SU-DHL-6 (cell line): ENCODE measurements around the gene MRM2.

Experiments
- H2AFZ ChIP-seq: fragments of 200-600 bp; sonication (generic); 2 replicates; pipeline ENCODE4 v1.6.1; 2014; ENCODE audit warnings: low read depth, mild to moderate bottlenecking, moderate library complexity, mixed read lengths, antibody characterized with exemption, low read length; ENCODE audit not compliant: severe bottlenecking
- H3F3A ChIP-seq: fragments of 200-600 bp; shearing (Covaris generic); 2 replicates; pipeline ENCODE4 v1.6.0; 2016; ENCODE audit warnings: antibody characterized with exemption, mild to moderate bottlenecking; ENCODE audit not compliant: insufficient read depth
- H3K27ac ChIP-seq: fragments of 200-600 bp; sonication (generic); 2 replicates; pipeline ENCODE4 v1.5.1; 2016; ENCODE audit warnings: low read depth, mild to moderate bottlenecking, low read length, moderate library complexity, mixed read lengths
- H3K27me3 ChIP-seq: fragments of 200-600 bp; sonication (generic), shearing (Covaris generic); 2 replicates; pipeline ENCODE4 v1.6.0; 2014; ENCODE audit warnings: mild to moderate bottlenecking, low read length
- H3K36me3 ChIP-seq: fragments of 200-600 bp; sonication (generic); 2 replicates; pipeline ENCODE4 v1.6.1; 2014; ENCODE audit warnings: mild to moderate bottlenecking, low read length, mixed read lengths
- H3K4me2 ChIP-seq: fragments of 300-600, 200-600 bp; shearing (Covaris generic), sonication (generic); 2 replicates; pipeline ENCODE4 v1.6.0; 2014; ENCODE audit warnings: low read length, low read depth, mild to moderate bottlenecking; ENCODE audit not compliant: poor library complexity, severe bottlenecking
- H3K4me3 ChIP-seq: fragments of 200-600 bp; sonication (generic); 2 replicates; pipeline ENCODE4 v1.5.1; 2014; ENCODE audit warnings: antibody characterized with exemption, low read length, mild to moderate bottlenecking, mixed read lengths; ENCODE audit not compliant: insufficient read depth, poor library complexity, severe bottlenecking
- H3K79me2 ChIP-seq: fragments of 200-600 bp; sonication (generic); 2 replicates; pipeline ENCODE4 v1.6.1; 2014; ENCODE audit warnings: mild to moderate bottlenecking, low read length, moderate library complexity; ENCODE audit not compliant: insufficient read depth
- H3K9ac ChIP-seq: fragments of 200-600 bp; sonication (generic); 2 replicates; pipeline ENCODE4 v1.7.0; 2014; ENCODE audit warnings: mild to moderate bottlenecking, low read length
- H3K9me2 ChIP-seq: fragments of 200-600 bp; sonication (generic); replicated peaks from 2 replicates; pipeline ENCODE4 v1.6.1; 2014; ENCODE audit warnings: low read length; ENCODE audit not compliant: insufficient read depth
- H3K9me3 ChIP-seq: fragments of 200-600 bp; sonication (generic); 2 replicates; pipeline ENCODE4 v1.6.1; 2014; ENCODE audit warnings: low read length, mixed read lengths; ENCODE audit not compliant: insufficient read depth
- H4K20me1 ChIP-seq: fragments of 200-600 bp; sonication (generic); 2 replicates; pipeline ENCODE4 v1.6.1; 2014; ENCODE audit warnings: low read depth, mild to moderate bottlenecking, antibody characterized with exemption, low read length, moderate library complexity, mixed read lengths
- CTCF ChIP-seq: fragments of 200-600 bp; sonication (generic); IDR thresholded peaks from one replicate; pipeline ENCODE4 v1.5.1; 2017; ENCODE audit warnings: antibody characterized with exemption, mild to moderate bottlenecking, low read length, moderate library complexity; ENCODE audit not compliant: insufficient read depth, poor library complexity, severe bottlenecking
- EZH2phosphoT487 ChIP-seq: fragments of 200-600 bp; sonication (generic), shearing (Covaris generic); conservative IDR thresholded peaks from 2 replicates; pipeline ENCODE4 v1.6.1; 2018; ENCODE audit warnings: mild to moderate bottlenecking, antibody characterized with exemption, low read length, moderate library complexity, mixed read lengths

The MRM2 gene

DNA sequence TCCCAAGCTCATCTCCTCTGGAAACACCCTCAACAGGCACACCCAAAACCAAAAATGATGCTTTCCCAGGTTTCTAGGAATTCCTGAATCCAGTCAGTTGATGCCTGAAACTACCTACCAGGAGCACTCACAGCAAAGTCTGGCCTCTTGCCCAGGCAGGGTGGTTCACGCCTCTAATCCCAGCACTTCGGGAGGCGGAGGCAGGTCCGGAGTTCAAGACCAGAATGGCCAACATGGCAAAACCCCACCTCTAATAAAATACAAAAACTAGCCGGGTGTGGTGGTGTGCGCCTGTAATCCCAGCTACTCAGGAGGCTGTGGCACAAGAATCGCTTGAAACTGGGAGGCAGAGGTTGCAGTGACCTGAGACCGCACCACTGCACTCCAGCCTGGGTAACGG lies 11.1 kb downstream of the MRM2 start:
- H4K20me1 ChIP-seq: no peaks in the 10 kb centered on the region
- no peaks in the 10 kb centered on the region for H3K9me3 ChIP-seq
- TF ChIP-seq CTCF (no peak), EZH2phosphoT487 (no peak)
- H3K27ac ChIP-seq: no peak overlapping the region
- no peaks in the 10 kb centered on the region for H3K27me3 ChIP-seq
- peaks cover 19% of the 10 kb centered on the region for H3F3A ChIP-seq
- no peak overlapping the region for H3K4me2 ChIP-seq
- H3K4me3 ChIP-seq: no peak overlapping the region
- H3K36me3 ChIP-seq: no peaks in the 10 kb centered on the region
- H3K79me2 ChIP-seq: peaks cover 58% of the 10 kb centered on the region
- no peak overlapping the region for H2AFZ ChIP-seq
- no peaks in the 10 kb centered on the region for H3K9me2 ChIP-seq
- no peak overlapping the region for H3K9ac ChIP-seq

DNA sequence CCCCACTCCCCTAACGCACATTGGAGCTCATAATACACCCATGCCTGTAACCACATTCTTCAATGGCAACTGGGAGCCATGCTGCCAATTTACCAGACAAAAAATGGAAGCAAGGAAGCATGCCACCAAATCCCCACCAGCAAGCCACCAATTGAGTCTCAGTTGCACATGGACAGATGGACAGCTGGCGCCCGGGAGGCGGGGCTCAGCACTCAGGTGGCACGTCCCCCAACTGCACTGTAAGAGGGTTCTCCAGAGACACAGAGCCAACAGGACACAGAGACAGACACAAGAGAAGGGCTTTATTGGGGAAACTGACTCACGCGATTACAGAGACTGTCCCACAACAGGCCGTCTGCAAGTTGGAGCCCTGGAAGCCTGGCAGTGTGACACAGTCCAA lies 11.8 kb downstream of the MRM2 start:
- Histone ChIP-seq H3K9ac (no peak overlapping the region), H3K79me2 (peaks cover 62% of the 10 kb centered on the region), H3K36me3 (no peaks in the 10 kb centered on the region)

DNA sequence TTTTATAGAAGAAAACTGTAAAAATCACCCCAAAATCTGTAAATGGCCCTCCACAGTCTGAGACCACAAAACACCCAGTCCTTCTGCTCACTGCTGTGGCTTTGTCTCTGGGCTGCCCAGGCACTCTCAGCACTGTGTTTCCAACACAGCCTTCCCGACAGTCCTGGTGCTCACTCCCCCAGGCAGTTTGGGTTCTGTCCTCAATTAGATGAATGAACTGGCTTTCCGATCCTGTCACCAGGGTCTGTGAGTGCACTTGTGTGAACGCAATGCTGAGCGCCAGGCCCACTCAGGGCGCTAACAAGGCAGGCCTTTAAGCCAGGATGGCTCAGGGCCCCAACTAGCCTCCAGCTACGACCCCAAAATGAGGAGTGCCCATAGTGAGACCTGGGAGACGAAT lies 12.5 kb downstream of the MRM2 start:
- no peak overlapping the region for H3K27ac ChIP-seq
- no peak for TF ChIP-seq EZH2phosphoT487
- no peak for TF ChIP-seq CTCF
- H3K79me2 ChIP-seq: peaks cover 64% of the 10 kb centered on the region
- H3K4me3 ChIP-seq: no peak overlapping the region
- no peak overlapping the region for H3K9ac ChIP-seq
- peaks cover 8% of the 10 kb centered on the region for H3F3A ChIP-seq
- no peaks in the 10 kb centered on the region for H4K20me1 ChIP-seq
- no peaks in the 10 kb centered on the region for H3K36me3 ChIP-seq
- no peak overlapping the region for H2AFZ ChIP-seq
- no peaks in the 10 kb centered on the region for H3K27me3 ChIP-seq
- no peak overlapping the region for H3K4me2 ChIP-seq
- no peaks in the 10 kb centered on the region for H3K9me3 ChIP-seq
- no peaks in the 10 kb centered on the region for H3K9me2 ChIP-seq

More for the DNA sequence above, 11.8 kb downstream of the MRM2 start:
- Histone ChIP-seq H3K4me2 (no peak overlapping the region), H3K27ac (no peak overlapping the region), H3K4me3 (no peak overlapping the region), H3K9me3 (no peaks in the 10 kb centered on the region), H4K20me1 (no peaks in the 10 kb centered on the region), H2AFZ (no peak overlapping the region), H3K27me3 (no peaks in the 10 kb centered on the region), H3K9me2 (no peaks in the 10 kb centered on the region), H3F3A (peaks cover 14% of the 10 kb centered on the region)
- TF ChIP-seq EZH2phosphoT487: no peak

- Histone ChIP-seq H3F3A (peaks cover 2% of the 10 kb centered on the region), H3K36me3 (no peaks in the 10 kb centered on the region), H4K20me1 (no peaks in the 10 kb centered on the region), H3K79me2 (peaks cover 65% of the 10 kb centered on the region), H3K9me3 (no peaks in the 10 kb centered on the region), H3K9ac (no peak overlapping the region), H3K4me3 (no peak overlapping the region), H3K4me2 (no peak overlapping the region), H3K27me3 (no peaks in the 10 kb centered on the region), H2AFZ (no peak overlapping the region), H3K9me2 (no peaks in the 10 kb centered on the region), H3K27ac (no peak overlapping the region)
- TF ChIP-seq CTCF (no peak), EZH2phosphoT487 (no peak)
Measured at GRCh38 chr7:2228921-2229320, 13.1 kb downstream of the MRM2 start.
